Measurements from ENCODE around the gene KAZN.

GRCh38 chr1:15080328-15081007, 482.0 kb downstream of the KAZN start:
- TF ChIP-seq EZH2 (IDR thresholded peaks at IDR 0.05; ENCODE audit: low read length, missing control alignments) (no peak), CTCF (conservative IDR thresholded peaks at IDR 0.05 in 1 of 2, IDR thresholded peaks at IDR 0.05 in 1 of 2; ENCODE audit: low read depth in 1 of 2, low read length in 2 of 2) (no peak)

Measured in fibroblast of lung (primary cell).